Uterus (tissue), 4 donors: Measurements from ENCODE around the gene WDFY4. TPM values are rescaled to one million over a fixed set of nuclear protein-coding genes. Genes with fewer than 3 reads are reported as not detected.
"Not testable (repeated sequence)": the region's sequence is repeated elsewhere in the genome, so short reads cannot be mapped to it uniquely, and the experiment has no call there.

Experiments used
- DNase-seq, 2 donors: peaks; one replicate each; pipeline ENCODE4 v3.0.0-alpha.2; 2019 to 2020
- H3K27ac ChIP-seq, 2 donors: fragments of 200-600 bp; sonication (generic); 1 replicate in 1 of 2; 2 replicates in 1 of 2; pipeline ENCODE4 v1.5.1; 2016 to 2018
- H3K27me3 ChIP-seq, 2 donors: fragments of 200-600 bp; sonication (generic); one replicate each; pipeline ENCODE4 v1.5.1; 2018 to 2019; ENCODE audit warnings: control low read depth in 1 of 2
- H3K36me3 ChIP-seq, 2 donors: fragments of 200-600 bp; sonication (generic); one replicate each; pipeline ENCODE4 v1.5.1; 2019; ENCODE audit warnings: control low read depth in 1 of 2
- H3K4me1 ChIP-seq, 2 donors: fragments of 200-600 bp; sonication (generic); one replicate each; pipeline ENCODE4 v1.5.1; 2018 to 2019; ENCODE audit warnings: control low read depth in 1 of 2
- H3K4me3 ChIP-seq, 2 donors: fragments of 200-600 bp; sonication (generic); 1 replicate in 1 of 2; 2 replicates in 1 of 2; pipeline ENCODE4 v1.5.1; 2018 to 2019; ENCODE audit warnings: mild to moderate bottlenecking in 1 of 2
- H3K9me3 ChIP-seq, 2 donors: fragments of 200-600 bp; sonication (generic); one replicate each; pipeline ENCODE4 v1.5.1; 2019; ENCODE audit warnings: control low read depth in 1 of 2
- CTCF ChIP-seq, 4 experiments: fragments of 200-600 bp in 2 of 4; fragments of 450-650 bp in 2 of 4; sonication (generic) in 2 of 4; IDR thresholded peaks; one replicate each; pipeline ENCODE4 v1.5.1; 2016 to 2019; ENCODE audit warnings: antibody characterized with exemption in 4 of 4, mild to moderate bottlenecking in 2 of 4, moderate library complexity in 1 of 4
- POLR2A ChIP-seq, 2 donors: fragments of 450-650 bp; IDR thresholded peaks; one replicate each; pipeline ENCODE4 v1.6.1; 2016; ENCODE audit warnings: antibody characterized with exemption in 2 of 2, mild to moderate bottlenecking in 1 of 2, moderate library complexity in 1 of 2
- intact Hi-C: fragments of 100-400 bp; cut with DNase I; formaldehyde crosslinking; loops from one replicate; pipeline ENCODE4 v1.15.1; 2023; ENCODE audit warnings: low total_unique reads
- total RNA-seq, 4 donors: library from RNA; depleted of rRNA in 3 of 4; stranded (reverse); fragments of >200 nt in 3 of 4; gene quantifications; one replicate each; pipeline versions ENCODE4 v1.1.0 to v1.2.4, GENCODE V29; 2014 to 2023
- donor health status: DM: yes; HTN: yes; CAD: no.

Gene WDFY4
- total RNA-seq, 4 donors from 2014 or later, result 0.26 to 5.2 (median 1.2) TPM

- no peak for TF ChIP-seq POLR2A (IDR thresholded peaks at IDR 0.05)
- TF ChIP-seq CTCF (IDR thresholded peaks at IDR 0.05), result no peak
- H3K9me3 ChIP-seq, result peaks cover 0 to 5% of the 10 kb centered on the region in 2 donors
Observed at GRCh38 chr10:48638158-48638557, 46.5 kb upstream of the WDFY4 start.

GRCh38 chr10:48638739-48639527 is 45.7 kb upstream of the WDFY4 start:
- H3K4me1 ChIP-seq, result no peaks in the 10 kb centered on the region
- no peak for DNase-seq
- H3K36me3 ChIP-seq, result no peaks in the 10 kb centered on the region
- H3K27ac ChIP-seq, result no peak overlapping the region
- intact Hi-C loops, result no loop called here
- peaks cover 0 to 5% of the 10 kb centered on the region in 2 donors for H3K9me3 ChIP-seq
- H3K4me3 ChIP-seq, result no peak overlapping the region
- no peak for TF ChIP-seq POLR2A (IDR thresholded peaks at IDR 0.05)
- no peak for TF ChIP-seq CTCF (IDR thresholded peaks at IDR 0.05)
- H3K27me3 ChIP-seq, result no peaks in the 10 kb centered on the region

More at GRCh38 chr10:48638158-48638557, 46.5 kb upstream of the WDFY4 start:
- no peak for DNase-seq
- H3K4me3 ChIP-seq, result no peak overlapping the region
- intact Hi-C loops, result no loop called here
- no peaks in the 10 kb centered on the region for H3K36me3 ChIP-seq
- H3K27ac ChIP-seq, result no peak overlapping the region
- H3K27me3 ChIP-seq, result no peaks in the 10 kb centered on the region
- no peaks in the 10 kb centered on the region for H3K4me1 ChIP-seq

DNA sequence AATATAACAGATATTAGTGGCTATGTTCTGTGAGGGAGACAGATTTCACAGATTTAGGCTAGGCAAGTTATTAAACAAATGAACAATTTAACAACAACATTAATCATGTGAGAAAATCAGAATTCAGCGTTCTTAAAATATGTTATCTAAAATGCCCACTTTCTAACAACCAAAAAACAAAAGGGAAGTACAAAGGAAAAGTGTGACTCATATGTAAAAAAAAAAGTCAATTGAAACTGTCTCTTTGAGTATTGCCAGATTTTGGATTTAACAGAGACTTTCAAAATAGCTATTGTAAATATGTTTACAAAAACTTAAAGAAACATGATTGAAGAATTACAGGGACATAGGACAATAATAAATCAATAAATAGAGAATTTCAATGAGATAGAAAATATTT is 45.0 kb upstream of the WDFY4 start:
- Histone ChIP-seq H3K27me3 (no peaks in the 10 kb centered on the region), H3K4me1 (no peaks in the 10 kb centered on the region), H3K4me3 (no peak overlapping the region), H3K36me3 (no peaks in the 10 kb centered on the region), H3K27ac (no peak overlapping the region), H3K9me3 (peaks cover 0 to 5% of the 10 kb centered on the region in 2 donors)
- no peak for DNase-seq
- intact Hi-C loops, result no loop called here
- TF ChIP-seq POLR2A (IDR thresholded peaks at IDR 0.05) (no peak), CTCF (IDR thresholded peaks at IDR 0.05) (no peak)

DNA sequence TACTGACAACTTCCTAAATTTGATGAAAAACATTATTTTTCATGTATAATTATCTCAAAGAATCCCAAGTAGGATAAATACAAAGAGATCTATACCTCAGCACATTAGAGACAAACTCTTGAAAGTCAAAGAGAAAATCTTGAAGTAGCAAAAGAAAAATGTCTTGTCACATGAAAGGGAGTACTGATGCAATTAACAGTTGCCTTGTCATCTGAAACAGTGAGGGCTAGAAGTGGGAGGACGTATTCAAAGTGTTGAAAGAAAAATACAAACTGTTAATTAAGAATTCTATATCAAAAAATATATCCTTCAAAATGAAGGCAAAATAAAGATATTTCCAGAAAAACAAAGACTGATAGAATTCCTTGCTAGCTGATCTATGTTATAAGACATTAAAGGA is 44.3 kb upstream of the WDFY4 start:
- Histone ChIP-seq H3K36me3 (no peaks in the 10 kb centered on the region), H3K27me3 (no peaks in the 10 kb centered on the region), H3K4me1 (no peaks in the 10 kb centered on the region), H3K27ac (no peak overlapping the region), H3K9me3 (peaks cover 0 to 5% of the 10 kb centered on the region in 2 donors), H3K4me3 (no peak overlapping the region)
- no peak for DNase-seq
- intact Hi-C loops, result no loop called here
- TF ChIP-seq CTCF (IDR thresholded peaks at IDR 0.05), result no peak

DNA sequence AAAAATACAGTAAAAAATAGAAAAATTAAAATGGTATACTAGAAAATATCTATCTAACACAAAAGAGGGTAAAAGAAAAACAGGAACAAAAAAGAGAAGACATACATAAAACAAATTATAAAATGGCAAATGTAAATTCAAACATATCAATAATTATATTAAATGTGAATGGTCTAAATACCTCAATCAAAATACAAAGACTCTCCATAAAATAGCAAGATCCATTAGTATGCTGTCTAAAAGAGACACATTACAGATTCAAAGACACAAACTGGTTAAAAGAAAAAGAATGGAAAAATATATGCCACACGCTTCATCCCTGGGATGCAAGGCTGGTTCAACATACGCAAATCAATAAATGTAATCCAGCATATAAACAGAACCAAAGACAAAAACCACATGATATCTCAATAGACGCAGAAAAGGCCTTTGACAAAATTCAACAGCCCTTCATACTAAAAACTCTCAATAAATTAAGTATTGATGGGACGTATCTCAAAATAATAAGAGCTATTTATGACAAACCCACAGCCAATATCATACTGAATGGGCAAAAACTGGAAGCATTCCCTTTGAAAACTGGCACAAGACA is 43.5 kb upstream of the WDFY4 start:
- H3K36me3 ChIP-seq, H3K4me1 ChIP-seq, H3K27me3 ChIP-seq, intact Hi-C loops, H3K27ac ChIP-seq, H3K4me3 ChIP-seq, H3K9me3 ChIP-seq, DNase-seq: not testable (repeated sequence)
